ENCODE results near the gene APOA1.

APOA1 gene

DNA sequence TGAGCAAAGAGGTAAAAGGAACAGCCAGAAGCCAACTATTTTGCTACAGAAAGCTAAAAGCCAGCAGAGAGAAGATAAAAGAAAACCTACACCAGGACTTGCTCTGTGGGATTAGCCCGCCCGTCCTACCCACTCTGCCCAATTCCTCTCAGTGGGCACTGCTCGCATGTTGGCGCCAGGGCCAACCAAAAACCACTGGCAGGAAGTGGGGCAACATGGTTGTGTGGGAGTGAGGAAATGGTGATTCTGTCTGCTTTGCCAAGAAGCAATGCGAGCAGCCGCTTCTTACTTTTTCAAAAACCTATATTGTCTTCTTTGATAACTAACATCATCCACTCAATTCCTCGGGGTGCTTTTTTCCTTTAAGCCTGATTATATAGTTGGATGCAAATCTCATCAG, 14.2 kb upstream of the APOA1 start:
- Histone ChIP-seq H3K4ac (ENCODE audit: low read depth, low read length) (no peak overlapping the region), H2AFZ (ENCODE audit: insufficient read depth, low read length, poor library complexity) (no peak overlapping the region), H3K4me1 (ENCODE audit: control insufficient read depth in 1 of 2, insufficient read depth in 2 of 2, low read length in 2 of 2) (no peaks in the 10 kb centered on the region), H3K79me1 (ENCODE audit: low read length) (no peaks in the 10 kb centered on the region), H3K14ac (ENCODE audit: low read length) (no peak overlapping the region), H3K4me2 (ENCODE audit: low read length) (no peak overlapping the region), H4K8ac (ENCODE audit: low read depth, low read length) (no peak overlapping the region), H3K79me2 (ENCODE audit: control insufficient read depth, insufficient read depth, low read length, poor library complexity) (no peaks in the 10 kb centered on the region), H2BK5ac (ENCODE audit: low read depth, low read length, poor library complexity) (no peak overlapping the region), H3K27me3 (ENCODE audit: insufficient read depth, low read length) (no peaks in the 10 kb centered on the region), H3K27ac (ENCODE audit: low read depth, low read length) (no peak overlapping the region), H3K9me3 (ENCODE audit: insufficient read depth, low read depth, low read length) (no peaks in the 10 kb centered on the region), H3K23ac (ENCODE audit: low read length) (no peak overlapping the region), H3K4me3 (ENCODE audit: low read depth, low read length) (no peak overlapping the region), H2BK12ac (ENCODE audit: low read length) (no peak overlapping the region), H3K18ac (ENCODE audit: low read length) (no peak overlapping the region), H3K9ac (ENCODE audit: low read length) (no peak overlapping the region), H4K91ac (ENCODE audit: low read depth, low read length) (no peak overlapping the region), H2BK120ac (ENCODE audit: insufficient read depth, low read length, poor library complexity) (no peak overlapping the region), H2AK5ac (ENCODE audit: low read length) (no peak overlapping the region), H4K12ac (ENCODE audit: low read depth, low read length) (no peak overlapping the region), H3K36me3 (ENCODE audit: control insufficient read depth in 1 of 2, insufficient read depth in 2 of 2, low read length in 2 of 2) (peaks cover 17 to 30% of the 10 kb centered on the region in 2 experiments)
- WGBS (ENCODE audit: extremely low coverage, insufficient coverage, insufficient read length), result no CpG with 5 or more reads among the region's 7 CpGs
- no peak for DNase-seq

DNA sequence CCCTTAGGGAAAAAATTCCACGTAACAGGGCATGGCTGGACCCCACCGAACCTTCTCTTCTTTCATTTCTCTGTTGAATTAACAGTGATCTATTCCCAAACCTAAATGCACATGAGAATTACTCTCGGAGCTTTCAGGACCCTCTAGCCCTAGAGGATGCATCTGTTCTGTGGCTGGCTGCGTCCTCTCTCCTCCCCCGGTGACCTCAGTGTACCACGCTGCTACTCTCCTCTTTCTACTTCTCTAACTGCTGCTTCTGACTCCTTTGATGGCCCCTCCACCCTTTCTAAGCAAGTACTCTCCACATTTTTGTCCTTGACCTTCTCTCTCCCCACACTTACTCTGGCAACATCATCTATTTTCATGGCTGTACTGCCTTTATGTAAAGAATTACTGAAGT, 12.1 kb upstream of the APOA1 start:
- no peak overlapping the region for H3K4me2 ChIP-seq (ENCODE audit: low read length)
- no peak overlapping the region for H3K27ac ChIP-seq (ENCODE audit: low read depth, low read length)
- H3K9me3 ChIP-seq (ENCODE audit: insufficient read depth, low read depth, low read length), result no peaks in the 10 kb centered on the region
- H2BK120ac ChIP-seq (ENCODE audit: insufficient read depth, low read length, poor library complexity), result no peak overlapping the region
- H3K9ac ChIP-seq (ENCODE audit: low read length), result no peak overlapping the region
- H3K27me3 ChIP-seq (ENCODE audit: insufficient read depth, low read length), result no peaks in the 10 kb centered on the region
- no peak overlapping the region for H3K23ac ChIP-seq (ENCODE audit: low read length)
- H4K12ac ChIP-seq (ENCODE audit: low read depth, low read length), result no peak overlapping the region
- H3K36me3 ChIP-seq (ENCODE audit: control insufficient read depth in 1 of 2, insufficient read depth in 2 of 2, low read length in 2 of 2), result peaks cover 23 to 36% of the 10 kb centered on the region in 2 experiments
- no peak overlapping the region for H2AFZ ChIP-seq (ENCODE audit: insufficient read depth, low read length, poor library complexity)
- H4K91ac ChIP-seq (ENCODE audit: low read depth, low read length), result no peak overlapping the region
- WGBS (ENCODE audit: extremely low coverage, insufficient coverage, insufficient read length), result no CpG with 5 or more reads among the region's 6 CpGs
- no peak overlapping the region for H3K14ac ChIP-seq (ENCODE audit: low read length)
- H3K4me1 ChIP-seq (ENCODE audit: control insufficient read depth in 1 of 2, insufficient read depth in 2 of 2, low read length in 2 of 2), result no peaks in the 10 kb centered on the region
- no peak overlapping the region for H3K4me3 ChIP-seq (ENCODE audit: low read depth, low read length)
- H2BK5ac ChIP-seq (ENCODE audit: low read depth, low read length, poor library complexity), result no peak overlapping the region
- H3K79me2 ChIP-seq (ENCODE audit: control insufficient read depth, insufficient read depth, low read length, poor library complexity), result no peaks in the 10 kb centered on the region
- H2AK5ac ChIP-seq (ENCODE audit: low read length), result no peak overlapping the region
- no peaks in the 10 kb centered on the region for H3K79me1 ChIP-seq (ENCODE audit: low read length)
- no peak overlapping the region for H4K8ac ChIP-seq (ENCODE audit: low read depth, low read length)
- H3K4ac ChIP-seq (ENCODE audit: low read depth, low read length), result no peak overlapping the region
- DNase-seq, result no peak
- H2BK12ac ChIP-seq (ENCODE audit: low read length), result no peak overlapping the region
- no peak overlapping the region for H3K18ac ChIP-seq (ENCODE audit: low read length)

- H3K4ac ChIP-seq (ENCODE audit: low read depth, low read length), result no peak overlapping the region
- no CpG with 5 or more reads among the region's 12 CpGs for WGBS (ENCODE audit: extremely low coverage, insufficient coverage, insufficient read length)
- H4K12ac ChIP-seq (ENCODE audit: low read depth, low read length), result no peak overlapping the region
- no peaks in the 10 kb centered on the region for H3K79me2 ChIP-seq (ENCODE audit: control insufficient read depth, insufficient read depth, low read length, poor library complexity)
- H3K14ac ChIP-seq (ENCODE audit: low read length), result no peak overlapping the region
- no peak overlapping the region for H2BK120ac ChIP-seq (ENCODE audit: insufficient read depth, low read length, poor library complexity)
- H3K18ac ChIP-seq (ENCODE audit: low read length), result no peak overlapping the region
- H4K8ac ChIP-seq (ENCODE audit: low read depth, low read length), result no peak overlapping the region
- H3K79me1 ChIP-seq (ENCODE audit: low read length), result no peaks in the 10 kb centered on the region
- no peaks in the 10 kb centered on the region for H3K27me3 ChIP-seq (ENCODE audit: insufficient read depth, low read length)
- H2BK12ac ChIP-seq (ENCODE audit: low read length), result no peak overlapping the region
- no peak overlapping the region for H3K4me2 ChIP-seq (ENCODE audit: low read length)
- no peaks in the 10 kb centered on the region for H3K9me3 ChIP-seq (ENCODE audit: insufficient read depth, low read depth, low read length)
- no peak overlapping the region for H2BK5ac ChIP-seq (ENCODE audit: low read depth, low read length, poor library complexity)
- H3K4me1 ChIP-seq (ENCODE audit: control insufficient read depth in 1 of 2, insufficient read depth in 2 of 2, low read length in 2 of 2), result no peaks in the 10 kb centered on the region
- H3K9ac ChIP-seq (ENCODE audit: low read length), result no peak overlapping the region
- H2AFZ ChIP-seq (ENCODE audit: insufficient read depth, low read length, poor library complexity), result no peak overlapping the region
- no peak overlapping the region for H4K91ac ChIP-seq (ENCODE audit: low read depth, low read length)
- no peak overlapping the region for H2AK5ac ChIP-seq (ENCODE audit: low read length)
- DNase-seq, result no peak
- H3K4me3 ChIP-seq (ENCODE audit: low read depth, low read length), result no peak overlapping the region
- no peak overlapping the region for H3K27ac ChIP-seq (ENCODE audit: low read depth, low read length)
- no peak overlapping the region for H3K23ac ChIP-seq (ENCODE audit: low read length)
- peaks cover 23 to 32% of the 10 kb centered on the region in 2 experiments for H3K36me3 ChIP-seq (ENCODE audit: control insufficient read depth in 1 of 2, insufficient read depth in 2 of 2, low read length in 2 of 2)
Measured at GRCh38 chr11:116849060-116849459, 11.6 kb upstream of the APOA1 start.

- no peak overlapping the region for H3K4me2 ChIP-seq (ENCODE audit: low read length)
- no peak for DNase-seq
- no peak overlapping the region for H4K8ac ChIP-seq (ENCODE audit: low read depth, low read length)
- H3K79me2 ChIP-seq (ENCODE audit: control insufficient read depth, insufficient read depth, low read length, poor library complexity), result no peaks in the 10 kb centered on the region
- no peak overlapping the region for H3K14ac ChIP-seq (ENCODE audit: low read length)
- no peak overlapping the region for H4K91ac ChIP-seq (ENCODE audit: low read depth, low read length)
- no peak overlapping the region for H3K4ac ChIP-seq (ENCODE audit: low read depth, low read length)
- no peak overlapping the region for H3K4me3 ChIP-seq (ENCODE audit: low read depth, low read length)
- H3K18ac ChIP-seq (ENCODE audit: low read length), result no peak overlapping the region
- no peak overlapping the region for H3K9ac ChIP-seq (ENCODE audit: low read length)
- H3K36me3 ChIP-seq (ENCODE audit: control insufficient read depth in 1 of 2, insufficient read depth in 2 of 2, low read length in 2 of 2), result peaks cover 30 to 36% of the 10 kb centered on the region in 2 experiments
- H3K23ac ChIP-seq (ENCODE audit: low read length), result no peak overlapping the region
- H2BK120ac ChIP-seq (ENCODE audit: insufficient read depth, low read length, poor library complexity), result no peak overlapping the region
- no peak overlapping the region for H2AK5ac ChIP-seq (ENCODE audit: low read length)
- H2AFZ ChIP-seq (ENCODE audit: insufficient read depth, low read length, poor library complexity), result no peak overlapping the region
- no peaks in the 10 kb centered on the region for H3K4me1 ChIP-seq (ENCODE audit: control insufficient read depth in 1 of 2, insufficient read depth in 2 of 2, low read length in 2 of 2)
- H3K27me3 ChIP-seq (ENCODE audit: insufficient read depth, low read length), result no peaks in the 10 kb centered on the region
- H3K79me1 ChIP-seq (ENCODE audit: low read length), result no peaks in the 10 kb centered on the region
- no peak overlapping the region for H4K12ac ChIP-seq (ENCODE audit: low read depth, low read length)
- H3K9me3 ChIP-seq (ENCODE audit: insufficient read depth, low read depth, low read length), result no peaks in the 10 kb centered on the region
- no peak overlapping the region for H2BK5ac ChIP-seq (ENCODE audit: low read depth, low read length, poor library complexity)
- WGBS (ENCODE audit: extremely low coverage, insufficient coverage, insufficient read length), result no CpG with 5 or more reads among the region's 4 CpGs
- H3K27ac ChIP-seq (ENCODE audit: low read depth, low read length), result no peak overlapping the region
- no peak overlapping the region for H2BK12ac ChIP-seq (ENCODE audit: low read length)
Measured at GRCh38 chr11:116847612-116848011, 10.2 kb upstream of the APOA1 start.
